SH-SY5Y (cell line): ENCODE measurements around the gene REELD1.

Source experiments
- GATA2 ChIP-seq: IDR thresholded peaks from 2 replicates; pipeline ENCODE4 v1.6.1; 2011; ENCODE audit warnings: mild to moderate bottlenecking, low read depth, low read length
- GATA3 ChIP-seq: IDR thresholded peaks from 2 replicates; pipeline ENCODE4 v1.6.1; 2011; ENCODE audit warnings: low read depth, mild to moderate bottlenecking, low read length, moderate library complexity

The REELD1 gene

DNA sequence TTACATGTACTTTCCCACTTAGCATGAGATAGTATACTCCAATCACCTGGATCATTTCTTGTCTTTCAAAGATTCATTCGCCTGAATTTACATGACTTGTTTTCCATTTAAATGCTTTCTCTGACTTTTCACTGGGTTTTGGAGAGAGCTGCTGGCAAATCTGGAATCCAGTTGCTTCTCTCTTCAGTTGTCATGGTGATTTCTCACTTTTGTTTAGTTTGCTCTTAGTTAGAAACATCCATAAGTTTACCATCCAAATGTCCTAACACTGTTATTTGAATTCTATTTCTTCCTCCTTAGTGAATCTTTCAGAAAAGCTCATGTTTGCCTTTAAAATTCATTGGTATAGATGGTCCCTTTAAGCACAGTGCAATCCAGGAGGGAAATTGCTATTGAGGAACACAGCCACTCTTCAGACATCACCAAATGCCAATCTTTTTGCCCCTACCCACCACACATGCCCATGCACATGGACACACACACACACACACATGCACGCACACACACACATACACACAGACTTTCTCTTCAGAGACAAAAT lies 51.7 kb downstream of the REELD1 start:
- TF ChIP-seq GATA2, result no peak
- no peak for TF ChIP-seq GATA3

GRCh38 chr4:146267826-146268225 lies 53.5 kb downstream of the REELD1 start:
- TF ChIP-seq GATA2 (no peak), GATA3 (no peak)

DNA sequence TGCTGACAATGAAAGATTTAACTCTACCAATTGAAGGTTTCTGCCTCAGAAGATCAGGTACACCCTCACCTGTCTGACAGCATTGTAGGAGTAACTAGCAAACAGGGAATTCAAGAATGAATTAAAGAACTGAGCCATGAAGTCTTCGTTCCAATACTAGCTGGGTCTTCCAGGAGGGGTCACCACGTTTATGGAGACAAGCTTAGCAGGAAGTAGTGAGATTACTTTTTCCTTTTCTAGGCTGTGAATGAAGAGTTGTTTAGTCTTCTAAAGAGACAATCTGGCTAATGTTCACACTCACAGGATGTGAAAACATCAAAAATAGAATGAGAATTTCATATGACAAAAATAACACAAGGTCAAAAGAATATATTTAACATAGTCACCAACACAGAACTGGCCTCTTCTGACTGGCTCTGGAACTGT lies 54.9 kb downstream of the REELD1 start:
- TF ChIP-seq GATA3 (no peak), GATA2 (no peak)

DNA sequence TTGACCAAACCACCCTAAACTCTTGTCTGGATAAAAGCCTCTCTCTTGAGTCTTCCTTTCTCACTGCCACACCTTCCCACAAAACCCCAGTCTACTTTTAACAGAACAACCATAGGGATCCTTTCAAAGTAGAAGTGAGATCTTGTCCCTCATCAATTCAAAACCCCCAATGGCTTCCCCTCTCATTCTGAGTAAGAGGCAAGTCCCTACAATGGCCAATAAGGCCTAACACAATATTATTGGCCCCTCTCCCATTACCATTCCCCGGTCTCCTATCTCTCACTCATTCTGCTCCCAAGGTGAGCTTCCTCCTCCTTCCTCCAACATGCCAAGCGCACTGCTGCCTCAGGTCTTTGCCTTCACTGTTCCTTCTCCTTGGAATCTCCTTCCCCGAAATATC lies 57.1 kb downstream of the REELD1 start:
- TF ChIP-seq GATA3 (no peak), GATA2 (no peak)

- TF ChIP-seq GATA2 (no peak), GATA3 (no peak)
Measured at GRCh38 chr4:146273204-146273901, 59.0 kb downstream of the REELD1 start.

DNA sequence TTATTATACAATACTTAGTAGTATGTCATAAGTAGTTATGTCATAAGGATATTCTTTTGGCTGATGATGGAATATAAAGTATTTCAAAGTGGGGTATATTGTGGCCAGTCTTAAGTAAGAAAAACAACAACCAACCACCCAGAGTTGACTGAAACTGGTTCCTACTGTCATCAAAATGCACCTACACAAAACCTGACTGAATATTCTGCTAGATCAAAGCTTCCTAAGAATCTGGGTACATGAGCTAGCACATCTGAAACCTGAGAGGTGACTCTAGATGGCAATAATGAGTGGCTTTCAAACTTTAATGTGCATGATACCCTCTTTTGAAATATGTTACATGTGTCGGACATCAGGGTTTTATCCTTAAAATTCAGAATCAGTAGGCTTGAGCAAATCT lies 60.4 kb downstream of the REELD1 start:
- TF ChIP-seq GATA3 (no peak), GATA2 (no peak)

- TF ChIP-seq GATA3 (no peak), GATA2 (no peak)
Measured at GRCh38 chr4:146275370-146275769, 61.0 kb downstream of the REELD1 start.

- no peak for TF ChIP-seq GATA3
- TF ChIP-seq GATA2, result no peak
Measured at GRCh38 chr4:146278986-146279385, 64.6 kb downstream of the REELD1 start.
